ENCODE measurements around the gene SPTLC2.
"Not testable (repeated sequence)": the region's sequence is repeated elsewhere in the genome, so short reads cannot be mapped to it uniquely, and the experiment has no call there.

Gene SPTLC2

DNA sequence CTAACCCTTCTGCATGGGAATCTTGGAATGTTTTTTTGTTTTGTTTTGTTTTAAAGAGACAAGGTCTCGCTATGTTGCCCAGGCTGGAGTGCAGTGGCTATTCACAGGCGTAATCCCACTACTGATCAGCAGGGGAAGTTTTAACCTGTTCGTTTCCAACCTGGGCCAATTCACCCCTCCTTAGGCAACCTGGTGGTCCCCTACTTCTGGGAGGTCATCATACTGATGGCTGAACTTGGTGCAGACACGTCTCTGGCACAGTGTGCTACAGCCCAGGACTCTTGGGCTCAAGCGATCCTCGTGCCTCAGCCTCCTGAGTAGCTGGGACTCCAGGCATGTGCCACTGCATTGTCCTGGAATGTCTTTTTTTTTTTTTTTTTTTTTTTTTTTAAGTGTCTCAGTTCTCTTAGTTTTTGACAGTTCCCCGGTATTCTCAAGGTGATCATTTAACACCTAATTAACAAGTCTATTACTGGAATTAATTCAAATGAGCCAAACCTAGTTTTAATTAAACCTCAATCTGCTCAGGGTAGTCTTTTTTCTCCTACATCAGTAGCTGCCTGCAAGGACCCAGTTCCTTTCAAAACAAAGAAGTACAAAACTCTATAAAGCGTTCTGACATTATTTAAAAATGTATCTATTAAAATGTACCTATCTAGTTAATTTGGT lies 68.8 kb downstream of the SPTLC2 start:
- DNase-seq (ENCODE audit: low read depth) = no peak

DNA sequence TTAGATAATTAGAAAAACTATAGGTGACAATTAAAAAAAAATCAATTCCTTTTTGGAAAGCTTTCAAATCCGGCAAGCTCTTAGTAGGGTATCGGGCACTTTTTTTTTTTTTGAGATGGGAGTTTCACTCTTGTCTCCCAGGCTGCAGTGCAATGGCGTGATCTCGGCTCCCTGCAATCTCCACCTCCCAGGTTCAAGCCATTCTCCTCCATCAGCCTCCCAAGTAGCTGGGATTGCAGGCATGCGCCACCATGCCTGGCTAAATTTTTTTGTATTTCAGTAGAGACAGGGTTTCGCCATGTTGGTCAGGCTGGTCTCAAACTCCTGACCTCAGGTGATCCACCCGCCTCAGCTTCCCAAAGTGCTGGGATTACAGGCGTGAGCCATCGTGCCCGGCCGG lies 71.3 kb downstream of the SPTLC2 start:
- DNase-seq (ENCODE audit: low read depth) = not testable (repeated sequence)

DNA sequence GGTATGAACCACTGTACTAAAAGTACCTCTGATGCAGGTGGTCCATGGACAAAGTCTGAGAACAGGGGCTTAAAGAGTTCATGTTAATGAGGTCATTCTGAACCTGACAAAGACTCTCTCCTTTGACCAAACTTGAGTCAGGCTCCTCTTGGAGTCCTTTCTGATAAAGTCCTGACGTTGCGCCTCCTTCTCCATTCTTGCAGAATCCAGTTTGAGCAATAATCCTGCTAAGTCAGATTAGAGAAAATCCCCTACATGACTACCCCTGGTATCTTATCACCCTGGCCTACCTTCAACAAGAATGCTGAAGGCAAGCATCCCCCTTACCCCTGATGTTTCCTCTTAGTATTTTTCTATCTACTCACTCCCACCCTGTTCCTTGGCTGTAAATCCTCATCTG lies 71.9 kb downstream of the SPTLC2 start:
- DNase-seq (ENCODE audit: low read depth) = no peak

DNA sequence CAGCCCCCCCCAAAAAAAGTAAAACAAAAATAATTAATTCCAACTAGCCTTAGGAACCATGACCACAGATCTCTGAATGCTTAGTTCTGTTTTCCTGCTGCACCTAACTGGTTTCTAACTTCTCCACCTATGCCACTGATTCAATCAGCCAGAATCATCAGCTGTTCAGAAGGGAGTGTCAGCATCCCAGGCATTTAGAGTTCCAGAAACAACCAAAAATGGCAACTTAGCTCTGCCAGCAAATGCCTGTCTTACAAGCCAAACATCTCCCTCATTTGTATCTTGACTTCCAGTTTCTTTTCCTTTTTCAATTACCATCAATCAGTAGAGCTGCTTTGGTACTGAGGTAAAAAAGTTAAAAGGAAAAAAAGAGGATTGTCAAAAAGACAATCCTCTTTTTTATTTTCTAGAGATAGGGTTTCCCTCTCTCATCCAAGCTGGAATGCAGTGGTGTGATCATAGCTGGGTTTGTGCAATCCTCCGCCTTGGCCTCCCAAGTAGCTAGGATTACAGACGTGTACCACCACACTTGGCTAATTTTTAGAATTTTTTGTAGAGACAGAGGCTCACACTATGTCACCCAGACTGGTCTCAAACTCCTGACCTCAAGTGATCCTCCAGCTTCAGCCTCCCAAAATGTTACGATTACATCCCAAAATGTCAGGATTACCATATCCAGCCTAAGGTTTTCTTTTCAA lies 72.7 kb downstream of the SPTLC2 start:
- no peak for DNase-seq (ENCODE audit: low read depth)

DNA sequence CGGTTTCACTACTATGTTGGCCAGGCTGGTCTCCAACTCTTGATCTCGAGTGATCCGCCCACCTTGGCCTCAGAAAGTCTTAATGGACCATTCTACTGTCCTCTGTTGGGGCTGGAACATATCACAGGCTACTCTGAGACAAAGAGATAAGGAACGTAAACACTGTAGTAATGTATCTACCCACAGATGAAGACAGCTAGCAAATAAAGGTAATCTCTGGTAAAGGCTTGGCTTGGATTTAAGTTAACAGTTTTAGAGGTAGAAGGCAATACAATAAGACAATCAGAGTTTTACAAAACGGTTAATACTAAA lies 73.2 kb downstream of the SPTLC2 start:
- DNase-seq (ENCODE audit: low read depth) = no peak

DNA sequence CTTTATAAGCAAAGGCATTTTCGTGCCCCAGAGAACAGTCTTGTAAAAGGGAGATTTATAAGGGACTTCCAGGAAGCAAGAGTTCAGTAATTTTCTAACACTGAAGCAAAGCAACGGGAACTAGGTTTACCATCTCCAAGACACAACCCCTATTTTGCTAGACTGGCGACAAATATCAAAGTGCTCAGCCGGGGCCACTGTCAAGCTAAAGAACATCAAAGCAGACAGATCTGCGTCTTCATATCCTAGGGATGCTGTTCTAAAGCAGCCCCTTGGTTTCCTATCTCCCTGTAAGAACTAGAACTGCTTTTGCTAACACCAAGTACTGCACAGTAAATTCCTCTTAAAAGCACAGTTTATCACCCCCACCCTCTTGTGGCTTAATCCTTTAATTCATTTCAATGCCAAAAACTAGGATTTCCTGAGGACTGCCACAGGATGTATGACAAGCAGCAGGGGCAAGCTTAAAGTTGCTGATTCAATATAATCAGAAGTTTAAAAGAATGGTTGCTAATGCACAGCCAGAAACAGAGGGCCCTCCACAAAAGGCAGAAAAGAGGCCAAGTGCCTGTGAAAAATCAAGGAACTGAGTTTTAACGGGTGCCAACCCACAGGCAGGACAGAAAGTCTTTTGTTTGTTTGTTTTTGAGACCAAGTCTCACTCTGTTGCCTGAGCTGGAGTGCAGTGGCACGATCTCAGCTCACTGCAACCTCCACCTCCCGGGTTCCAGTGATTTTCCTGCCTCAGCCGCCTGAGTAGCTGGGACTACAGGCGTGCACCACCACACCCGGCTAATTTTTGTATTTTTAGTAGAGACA lies 73.8 kb downstream of the SPTLC2 start:
- no peak for DNase-seq (ENCODE audit: low read depth)

DNA sequence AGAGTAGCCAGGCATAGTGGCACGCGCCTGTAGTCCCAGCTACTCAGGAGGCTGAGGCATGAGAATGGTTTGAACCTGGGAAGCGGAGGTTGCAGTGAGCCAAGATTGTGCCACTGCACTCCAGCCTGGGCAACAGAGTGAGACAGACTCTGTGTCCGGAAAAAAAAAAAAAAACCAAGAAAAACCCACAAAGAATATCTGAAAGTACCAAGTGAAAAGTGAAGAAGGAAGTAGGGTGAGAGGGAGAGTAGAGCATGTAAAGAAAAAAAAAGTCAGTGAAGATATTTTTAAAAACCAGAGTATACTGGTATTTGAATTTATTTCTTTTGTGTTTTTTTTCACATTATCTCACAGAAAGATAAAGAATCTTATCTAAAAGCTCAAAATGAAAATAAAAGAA lies 74.5 kb downstream of the SPTLC2 start:
- no peak for DNase-seq (ENCODE audit: low read depth)

DNA sequence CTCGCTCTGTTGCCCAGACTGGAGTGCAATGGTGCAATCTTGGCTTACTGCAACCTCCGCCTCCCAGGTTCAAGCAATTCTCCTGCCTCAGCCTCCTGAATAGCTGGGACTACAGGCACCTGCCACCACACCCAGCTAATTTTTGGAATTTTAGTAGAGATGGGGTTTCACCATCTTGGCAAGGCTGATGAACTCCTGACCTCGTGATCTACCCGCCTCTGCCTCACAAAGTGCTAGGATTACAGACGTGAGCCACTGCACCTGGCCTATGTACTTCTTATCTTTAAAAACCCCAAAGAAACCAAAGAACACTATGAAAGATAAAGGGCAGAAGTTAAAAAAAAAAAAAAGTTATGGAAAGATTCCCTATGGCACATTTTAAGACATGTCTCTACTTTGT lies 79.5 kb downstream of the SPTLC2 start:
- not testable (repeated sequence) for DNase-seq (ENCODE audit: low read depth)

DNA sequence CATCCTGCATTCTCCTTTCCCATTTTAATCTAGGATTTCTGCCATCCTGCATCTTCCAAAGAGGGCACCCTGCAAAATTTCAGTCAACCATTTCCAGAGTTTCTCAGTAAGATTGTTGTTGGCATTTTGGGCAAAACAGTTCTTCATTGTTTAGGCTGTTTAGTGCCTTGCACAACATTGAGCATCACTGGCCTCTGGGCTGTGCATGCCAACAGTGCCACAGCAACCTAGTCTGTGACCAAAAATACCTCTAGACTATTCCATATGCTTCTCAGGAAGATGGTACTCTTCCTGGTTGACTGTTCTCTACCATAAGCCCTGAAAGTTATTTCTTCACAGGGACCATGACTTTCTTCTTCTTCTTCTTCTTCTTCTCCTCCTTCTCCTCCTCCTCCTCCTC lies 85.4 kb downstream of the SPTLC2 start:
- DNase-seq (ENCODE audit: low read depth) = no peak

DNA sequence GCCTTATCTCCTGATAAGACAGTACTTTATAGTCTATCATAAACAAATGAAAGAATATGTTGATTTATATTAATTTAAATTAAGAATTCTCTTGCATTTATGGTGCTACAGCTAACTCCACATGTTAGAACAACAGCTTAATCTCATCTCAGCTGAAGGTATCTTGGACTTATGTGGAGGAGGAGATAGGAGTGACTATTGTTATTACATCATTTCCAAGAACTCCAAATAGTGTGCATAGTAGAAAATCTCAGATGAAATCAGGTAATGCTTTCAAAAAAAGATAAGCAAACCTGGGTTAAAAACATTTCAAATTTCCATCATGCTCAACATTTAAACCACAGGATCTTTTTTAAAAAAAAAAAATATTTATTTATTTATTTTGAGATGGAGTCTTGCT lies 86.5 kb downstream of the SPTLC2 start:
- no peak for DNase-seq (ENCODE audit: low read depth)

DNA sequence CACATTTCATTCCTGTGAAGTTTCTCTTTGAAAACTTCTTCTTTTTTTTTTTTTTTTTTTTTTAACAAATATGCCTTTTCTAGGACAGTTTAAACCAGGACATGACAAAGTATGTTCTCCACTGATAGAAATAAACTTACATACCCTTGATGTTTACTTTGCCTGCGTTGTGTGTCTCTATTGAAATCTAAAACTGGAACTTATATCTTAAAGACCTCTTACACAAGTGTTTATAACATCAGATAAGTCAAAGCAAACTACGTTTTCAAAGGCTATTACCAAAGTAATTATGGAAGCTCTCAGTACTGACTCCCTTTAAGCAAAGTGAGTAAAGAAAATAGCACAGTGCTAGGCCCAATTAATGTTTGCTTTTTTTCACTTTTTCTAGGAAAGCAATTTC lies 87.2 kb downstream of the SPTLC2 start:
- DNase-seq (ENCODE audit: low read depth) = no peak

DNA sequence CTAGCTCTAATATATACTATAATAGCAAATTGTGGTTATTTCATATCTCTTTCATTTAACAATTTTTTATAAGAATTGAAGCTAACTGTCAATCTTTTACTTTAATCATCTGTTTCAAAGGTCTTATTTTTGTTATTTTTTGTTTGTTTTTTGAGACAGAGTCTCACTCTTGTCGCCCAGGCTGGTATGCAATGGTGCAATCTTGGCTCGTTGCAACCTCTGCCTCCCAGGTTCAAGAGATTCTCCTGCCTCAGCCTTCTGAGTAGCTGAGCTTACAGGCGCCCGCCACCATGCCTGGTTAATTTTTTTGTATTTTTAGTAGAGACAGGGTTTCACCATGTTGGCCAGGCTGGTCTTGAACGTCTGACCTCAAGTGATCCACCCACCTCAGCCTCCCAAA lies 87.7 kb downstream of the SPTLC2 start:
- DNase-seq (ENCODE audit: low read depth) = not testable (repeated sequence)

DNA sequence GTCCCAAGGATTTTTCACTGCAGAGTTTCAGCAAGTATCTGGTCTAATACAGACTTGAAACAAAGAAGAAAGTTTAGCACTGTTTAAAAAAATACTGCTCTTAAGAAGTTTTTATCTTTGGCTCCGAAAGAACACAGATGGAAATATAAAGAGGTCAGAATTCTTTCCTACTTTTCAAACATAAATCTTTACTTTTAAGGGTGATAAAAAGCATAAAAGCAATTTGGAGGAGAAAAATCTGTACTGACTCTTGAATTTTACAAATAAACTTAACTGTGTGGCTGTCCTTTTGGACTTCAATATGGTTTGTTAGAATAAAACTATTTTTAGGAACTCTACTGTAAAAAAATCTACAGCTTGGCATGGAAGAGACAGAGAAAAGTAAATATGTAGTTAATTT lies 90.2 kb downstream of the SPTLC2 start:
- no peak for DNase-seq (ENCODE audit: low read depth)

DNA sequence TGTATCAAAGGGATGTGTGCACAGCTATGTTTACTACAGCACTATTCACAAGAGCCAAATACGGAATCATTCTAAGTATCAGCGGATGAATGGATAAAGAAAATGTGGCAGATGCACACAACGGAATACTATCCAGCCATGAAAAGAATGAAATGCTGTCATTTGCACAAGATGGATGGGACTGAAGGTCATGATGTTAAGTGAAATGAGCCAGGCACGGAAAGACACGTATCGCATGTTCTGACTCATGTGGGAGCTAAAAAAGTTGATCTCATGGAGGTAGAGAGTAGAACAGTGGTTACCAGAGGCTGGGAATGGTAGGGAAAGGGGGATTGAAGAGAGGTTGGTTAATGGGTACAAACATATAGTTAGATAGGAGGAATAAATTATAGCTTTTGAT lies 91.9 kb downstream of the SPTLC2 start:
- no peak for DNase-seq (ENCODE audit: low read depth)

DNA sequence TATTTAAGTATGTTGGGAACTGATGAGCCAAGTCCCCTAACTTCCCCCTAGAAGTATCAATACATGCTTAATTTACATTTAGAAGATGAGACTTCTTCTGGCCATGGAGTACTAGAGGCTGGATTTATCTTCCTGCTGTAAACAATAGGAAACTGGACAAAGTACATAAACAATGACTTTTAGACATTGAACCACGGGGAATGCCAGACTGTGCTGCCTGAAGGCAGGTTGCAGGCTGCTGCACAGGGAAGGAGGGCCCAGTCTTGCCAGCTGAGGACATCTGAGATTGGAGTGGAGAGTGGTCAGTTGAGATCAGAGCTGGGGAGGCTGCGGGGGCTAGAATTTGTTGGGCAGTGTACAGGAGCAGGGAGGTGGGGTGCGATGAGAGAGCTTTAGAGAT lies 93.3 kb downstream of the SPTLC2 start:
- DNase-seq (ENCODE audit: low read depth) = no peak

DNA sequence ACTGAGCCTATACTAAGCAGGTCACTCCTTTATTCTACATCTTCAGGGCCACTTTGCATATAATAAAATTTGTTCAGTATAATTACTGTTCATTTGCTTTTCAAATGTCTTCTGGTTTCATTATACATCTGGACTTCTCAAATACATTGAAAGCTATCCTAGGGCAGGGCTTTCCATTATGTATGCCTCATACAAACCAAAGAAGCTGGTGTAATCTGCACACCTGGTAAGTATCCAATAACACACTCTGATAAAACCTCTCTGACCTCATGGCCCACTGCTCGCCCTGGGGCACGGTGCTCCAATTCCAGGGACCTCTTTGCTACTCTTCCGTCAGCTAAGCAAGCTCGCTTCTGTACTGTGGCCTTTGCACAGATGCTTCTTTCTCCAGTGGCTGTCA lies 95.9 kb downstream of the SPTLC2 start:
- DNase-seq (ENCODE audit: low read depth) = no peak

DNA sequence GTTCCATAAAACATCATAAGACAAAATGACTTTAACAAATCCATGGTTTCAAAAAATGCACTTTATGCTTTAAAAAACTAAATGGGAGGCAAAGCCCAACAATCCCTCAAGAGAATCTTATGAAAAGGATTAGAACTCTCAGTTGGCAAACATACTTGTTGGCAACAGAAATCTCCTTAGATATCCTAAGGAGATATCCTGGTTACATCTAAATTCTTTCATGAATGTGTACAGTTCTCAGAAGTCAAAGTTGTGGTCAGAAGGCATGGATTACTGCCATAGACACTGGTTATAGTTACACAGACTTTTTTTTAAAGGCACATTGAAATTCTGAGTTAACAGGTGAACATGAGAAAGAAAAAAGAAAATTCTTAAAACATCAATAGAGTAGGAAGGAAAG lies 100.3 kb downstream of the SPTLC2 start:
- DNase-seq (ENCODE audit: low read depth) = no peak

DNA sequence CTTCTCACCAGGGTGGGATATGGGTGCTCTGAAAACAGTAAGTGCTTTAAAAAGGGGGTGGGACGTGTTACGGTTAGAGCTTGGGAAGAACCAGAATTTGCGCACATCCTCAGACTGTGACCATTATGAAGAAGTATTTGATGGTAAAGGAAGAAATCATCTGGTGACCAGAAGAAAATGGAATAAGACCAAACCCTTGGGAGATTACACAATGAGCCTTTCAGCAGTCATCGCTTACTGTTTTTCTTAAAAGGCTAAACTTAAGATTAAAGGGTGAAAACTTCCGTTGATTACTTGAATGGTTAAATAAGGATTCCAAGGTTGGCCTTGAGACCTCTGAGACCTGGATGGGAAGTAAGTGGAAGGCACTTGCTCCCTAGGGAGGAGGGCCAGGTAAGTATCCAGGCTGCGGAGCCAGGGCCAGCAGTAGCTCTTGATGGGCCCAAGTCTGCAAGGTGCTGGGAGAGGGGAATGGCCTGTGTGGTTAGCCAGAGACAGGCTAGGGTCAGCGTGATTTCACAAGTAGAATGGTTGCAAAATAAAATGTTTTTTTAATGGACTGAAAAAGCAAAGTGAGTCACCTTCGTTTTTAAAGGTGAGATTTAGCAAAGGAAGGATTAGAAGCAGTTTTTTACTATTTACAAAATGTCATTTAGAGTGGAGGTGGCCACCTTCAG lies 104.8 kb downstream of the SPTLC2 start:
- no peak for DNase-seq (ENCODE audit: low read depth)

DNA sequence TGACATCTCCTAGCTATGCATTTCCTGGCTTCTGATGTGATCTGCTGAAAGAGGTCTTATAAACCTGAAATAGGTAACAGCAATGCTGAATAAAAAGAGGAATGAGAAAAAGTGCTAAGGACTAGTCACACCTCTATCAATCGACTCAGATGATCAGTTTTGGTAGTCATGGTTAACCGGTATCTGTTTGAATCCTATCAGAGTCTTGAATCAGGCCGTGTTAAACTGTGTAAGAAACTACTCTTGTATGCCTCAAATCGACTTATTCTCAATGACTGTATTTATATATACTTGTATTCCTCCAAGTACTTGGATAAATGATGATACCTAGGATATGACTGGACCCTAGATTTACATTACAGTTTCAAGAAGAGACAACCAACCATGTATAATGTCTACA lies 107.1 kb downstream of the SPTLC2 start:
- DNase-seq (ENCODE audit: low read depth) = no peak

DNA sequence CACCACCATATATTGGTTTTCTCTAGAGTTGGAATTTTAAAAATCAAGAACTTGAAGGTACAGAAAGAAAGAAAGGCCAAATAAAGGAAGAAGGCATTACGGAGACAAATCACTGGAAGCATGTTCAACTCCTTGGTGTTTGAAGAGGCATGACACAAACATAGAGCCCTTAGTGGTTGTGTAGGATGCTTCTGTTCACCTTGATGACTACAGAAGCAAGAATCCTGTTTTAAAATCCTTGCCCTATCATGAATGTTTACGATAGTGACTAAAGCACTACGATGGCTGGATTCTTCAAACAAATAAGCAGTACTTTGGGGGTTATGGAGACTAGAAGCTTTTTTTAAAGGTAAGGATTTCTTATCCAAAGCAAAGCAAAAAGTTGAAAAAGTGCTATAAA lies 107.6 kb downstream of the SPTLC2 start:
- no peak for DNase-seq (ENCODE audit: low read depth)

DNA sequence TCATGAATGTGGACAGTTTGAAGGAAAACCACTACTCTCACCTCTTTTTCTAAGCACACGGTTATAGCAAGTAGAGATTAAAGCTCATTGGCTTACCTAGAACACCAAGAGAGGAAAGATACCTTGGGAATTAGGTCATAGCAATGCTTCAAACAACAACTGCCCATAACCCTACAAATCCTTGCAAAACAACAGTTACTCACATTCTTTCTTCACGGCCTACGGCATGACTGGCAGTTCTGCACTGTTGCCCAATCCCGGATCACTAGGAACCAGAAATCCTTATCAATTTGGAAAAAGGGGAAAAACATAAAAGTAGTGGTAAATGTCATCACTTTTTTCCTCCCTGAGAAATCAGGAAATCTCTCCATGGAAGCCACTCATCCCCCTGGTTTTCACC lies 108.2 kb downstream of the SPTLC2 start:
- DNase-seq (ENCODE audit: low read depth) = no peak

DNA sequence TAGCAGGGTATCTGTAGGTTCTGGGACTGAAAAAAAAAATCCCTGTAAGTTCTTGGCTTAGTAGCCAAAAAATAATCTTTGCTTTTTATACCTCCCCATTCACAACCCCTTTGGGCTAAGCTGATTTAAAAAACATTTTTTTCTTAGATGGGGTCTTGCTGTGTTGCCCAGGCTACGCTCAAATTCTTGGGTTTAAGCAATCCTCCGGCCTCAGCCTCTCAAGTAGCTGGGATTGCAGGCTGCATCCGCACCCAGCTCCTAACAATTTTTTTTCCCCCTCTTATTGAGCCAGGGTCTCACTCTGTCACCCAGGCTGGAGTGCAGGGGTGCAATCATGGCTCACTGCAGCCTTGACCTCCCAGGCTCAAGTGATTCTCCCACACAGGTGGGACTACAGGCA lies 108.7 kb downstream of the SPTLC2 start:
- DNase-seq (ENCODE audit: low read depth) = no peak

DNA sequence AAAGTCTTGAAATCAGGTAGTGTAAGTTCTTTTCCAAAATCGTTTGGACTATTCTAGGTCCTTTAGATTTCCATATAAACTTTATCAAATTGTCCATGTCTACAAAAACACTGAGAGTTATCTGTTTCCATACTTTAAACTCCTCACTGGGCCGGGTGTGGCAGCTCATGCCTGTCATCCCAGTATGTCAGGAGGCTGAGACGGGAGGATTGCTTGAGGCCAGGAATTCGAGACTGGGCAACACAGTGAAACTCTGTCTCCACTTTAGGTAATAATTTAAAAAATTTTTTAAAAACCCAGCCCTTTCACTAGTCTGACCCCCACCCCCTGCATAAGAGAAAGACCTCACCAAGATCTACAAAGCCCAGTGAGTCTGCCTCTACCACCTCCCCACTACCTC lies 111.4 kb downstream of the SPTLC2 start:
- no peak for DNase-seq (ENCODE audit: low read depth)
